Activated T-helper 2 cell treated with anti-CD3 and anti-CD28 coated beads, Interferon-gamma antibody, Interleukin-2, Interleukin-4, amounts not matched to agents 10 μg/mL and 5 μg/mL and 100 μg/mL, durations not matched to agents 14 hours and 24 hours and 36 hours (primary cell): ENCODE results near the gene ARHGEF3. TPM values are rescaled to one million over a fixed set of nuclear protein-coding genes. Genes with fewer than 3 reads are reported as not detected.
A peak's percentile ranks its signal among the peaks of the same experiment; 100 is the strongest.

Source experiments
- DNase-seq: peaks from one replicate; pipeline ENCODE4 v3.0.0; 2021; ENCODE audit warnings: low spot score
- H3K27ac Mint-ChIP-seq: one replicate; pipeline ENCODE4 v1.8.0; 2021; ENCODE audit warnings: mixed read lengths
- H3K27me3 Mint-ChIP-seq: one replicate; pipeline ENCODE4 v1.8.0; 2021; ENCODE audit warnings: low read depth, mixed read lengths
- H3K36me3 Mint-ChIP-seq: one replicate; pipeline ENCODE4 v1.8.0; 2021; ENCODE audit warnings: low read depth, mixed read lengths
- H3K4me1 Mint-ChIP-seq: one replicate; pipeline ENCODE4 v1.8.0; 2021; ENCODE audit warnings: low read depth, mixed read lengths
- H3K4me3 Mint-ChIP-seq: one replicate; pipeline ENCODE4 v1.8.0; 2021; ENCODE audit warnings: low read depth, mild to moderate bottlenecking, moderate library complexity, mixed read lengths
- H3K9me3 Mint-ChIP-seq: one replicate; pipeline ENCODE4 v1.8.0; 2021; ENCODE audit warnings: mixed read lengths
- intact Hi-C: fragments of 100-400 bp; cut with micrococcal nuclease; formaldehyde crosslinking; loops from one replicate; pipeline ENCODE4 v1.15.1; 2023
- total RNA-seq: library from RNA; stranded (reverse); gene quantifications from 2 replicates; pipeline ENCODE4 v1.2.3, GENCODE V29; 2022

ARHGEF3 gene, protein sequence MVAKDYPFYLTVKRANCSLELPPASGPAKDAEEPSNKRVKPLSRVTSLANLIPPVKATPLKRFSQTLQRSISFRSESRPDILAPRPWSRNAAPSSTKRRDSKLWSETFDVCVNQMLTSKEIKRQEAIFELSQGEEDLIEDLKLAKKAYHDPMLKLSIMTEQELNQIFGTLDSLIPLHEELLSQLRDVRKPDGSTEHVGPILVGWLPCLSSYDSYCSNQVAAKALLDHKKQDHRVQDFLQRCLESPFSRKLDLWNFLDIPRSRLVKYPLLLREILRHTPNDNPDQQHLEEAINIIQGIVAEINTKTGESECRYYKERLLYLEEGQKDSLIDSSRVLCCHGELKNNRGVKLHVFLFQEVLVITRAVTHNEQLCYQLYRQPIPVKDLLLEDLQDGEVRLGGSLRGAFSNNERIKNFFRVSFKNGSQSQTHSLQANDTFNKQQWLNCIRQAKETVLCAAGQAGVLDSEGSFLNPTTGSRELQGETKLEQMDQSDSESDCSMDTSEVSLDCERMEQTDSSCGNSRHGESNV
- total RNA-seq = 38.3 and 38.6 TPM in 2 replicates

DNA sequence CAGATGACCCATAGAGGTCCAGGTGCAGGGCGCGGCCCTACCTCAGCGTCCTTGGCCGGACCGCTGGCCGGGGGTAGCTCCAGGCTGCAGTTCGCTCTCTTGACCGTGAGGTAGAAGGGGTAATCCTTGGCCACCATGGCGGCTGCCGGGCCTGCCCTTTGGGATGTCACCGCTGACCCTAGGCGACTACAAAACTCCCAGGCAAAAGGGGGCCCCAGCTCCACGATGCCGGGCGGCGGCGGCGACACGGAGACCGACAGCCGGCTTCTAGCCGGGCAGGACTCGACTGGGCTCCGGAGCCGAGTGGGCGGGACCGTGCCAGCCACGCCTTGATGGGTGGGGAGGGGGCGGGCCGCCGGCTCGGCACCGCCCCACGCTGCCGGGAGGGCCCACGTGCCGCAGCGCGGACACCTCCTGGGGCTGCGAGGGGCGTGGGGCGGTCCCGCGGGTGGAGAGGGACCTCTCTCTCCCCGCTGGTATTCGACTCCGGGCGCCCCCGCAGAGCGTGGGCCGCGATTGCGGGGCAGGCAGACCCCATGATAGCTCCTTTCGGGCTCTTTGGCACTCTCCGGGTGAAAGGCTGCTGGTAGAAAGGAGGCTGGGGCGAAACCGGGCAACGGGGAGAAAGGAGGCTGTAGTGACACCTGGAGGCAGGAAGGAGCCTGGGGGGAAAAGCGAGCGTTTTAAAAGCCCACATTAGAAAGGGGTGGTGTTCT, at the start of gene ARHGEF3:
TSS of gene ARHGEF3 (minus strand) at position 288 of the 716 bp plus-strand sequence. CDS start at position 137, 151 bp downstream.
- intact Hi-C loops = loop anchor here (1.0 to 5.0 kb wide), 3 partner anchors 75 to 179 kb away; no protein-coding TSS in a partner anchor
- DNase-seq = peak; percentile 79
- Mint-ChIP-seq H3K27ac (peak within 1 kb of the TSS; percentile 85), H3K4me3 (peak within 1 kb of the TSS; percentile 95), H3K27me3 (no peaks in the 10 kb centered on the region), H3K9me3 (no peaks in the 10 kb centered on the region), H3K36me3 (peaks cover 18% of the 10 kb centered on the region), H3K4me1 (peaks cover 36% of the 10 kb centered on the region)

DNA sequence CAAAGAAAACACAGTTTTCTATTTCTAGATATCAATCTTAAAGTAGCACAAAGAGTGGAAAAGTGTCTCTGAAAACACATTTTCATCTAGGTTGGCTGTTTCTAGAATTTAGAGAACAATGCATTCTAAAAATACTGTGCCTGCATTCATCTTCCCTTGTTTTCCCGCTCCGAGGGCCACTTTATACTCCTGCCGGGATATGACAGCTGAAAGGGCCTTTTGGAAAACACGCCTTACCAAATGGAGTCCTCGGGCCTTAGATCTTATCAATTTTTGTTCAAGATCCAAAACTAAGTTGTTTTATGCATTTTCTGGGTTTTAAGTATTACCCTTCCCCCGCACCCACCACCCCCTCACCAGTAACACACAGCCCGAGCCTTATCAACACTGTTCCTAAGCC, 47.9 kb upstream of the ARHGEF3 start:
- H3K4me1 Mint-ChIP-seq = peaks cover 20% of the 10 kb centered on the region
- intact Hi-C loops = no loop called here
- no peaks in the 10 kb centered on the region for H3K27me3 Mint-ChIP-seq
- no peak overlapping the region for H3K27ac Mint-ChIP-seq
- DNase-seq = no peak
- H3K9me3 Mint-ChIP-seq = peaks cover 9% of the 10 kb centered on the region
- no peak overlapping the region for H3K4me3 Mint-ChIP-seq
- H3K36me3 Mint-ChIP-seq = peaks cover 21% of the 10 kb centered on the region

DNA sequence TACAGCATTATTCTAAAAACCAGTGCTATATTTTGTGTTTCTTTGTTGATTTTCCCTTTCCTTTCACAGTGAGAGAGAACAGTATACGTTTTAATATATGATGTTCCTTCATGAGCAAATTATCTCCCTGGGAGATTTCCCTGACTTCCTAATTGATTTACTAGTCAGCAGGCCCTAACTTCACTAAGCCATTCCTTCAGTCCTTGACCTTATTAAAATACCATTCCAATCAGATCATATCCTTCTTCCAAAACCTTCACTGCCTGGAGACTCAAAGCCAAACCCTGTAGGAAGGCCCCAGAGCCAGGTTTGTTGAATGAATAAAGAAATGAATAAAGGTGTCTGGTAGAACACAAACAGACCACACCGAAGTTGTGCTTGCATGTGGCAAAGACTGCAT, 43.8 kb upstream of the ARHGEF3 start:
- intact Hi-C loops = no loop called here
- Mint-ChIP-seq H3K27ac (no peak overlapping the region), H3K27me3 (no peaks in the 10 kb centered on the region), H3K4me3 (no peak overlapping the region), H3K36me3 (peaks cover 15% of the 10 kb centered on the region), H3K9me3 (peaks cover 9% of the 10 kb centered on the region), H3K4me1 (peaks cover 4% of the 10 kb centered on the region)
- DNase-seq = no peak

DNA sequence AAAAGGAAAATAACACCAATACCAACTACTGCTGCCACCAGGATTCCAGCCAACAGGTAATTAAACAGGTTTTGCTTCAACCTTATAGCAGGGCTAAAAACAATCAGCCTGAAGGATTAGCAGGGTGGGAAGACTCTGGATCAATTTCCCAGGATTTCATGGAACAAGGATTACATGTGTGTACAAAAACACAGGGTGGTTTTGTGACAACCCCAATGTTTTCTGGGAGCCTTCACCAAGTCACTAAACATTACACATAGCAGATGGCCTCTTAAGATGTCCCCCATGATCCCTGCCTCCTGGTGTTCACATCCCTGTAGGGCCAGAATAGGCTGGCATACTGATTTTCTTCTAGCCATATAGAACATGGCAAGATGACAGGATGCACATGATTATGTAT, 42.8 kb upstream of the ARHGEF3 start:
- H3K4me1 Mint-ChIP-seq = peaks cover 4% of the 10 kb centered on the region
- peaks cover 9% of the 10 kb centered on the region for H3K9me3 Mint-ChIP-seq
- DNase-seq = no peak
- intact Hi-C loops = no loop called here
- H3K36me3 Mint-ChIP-seq = peaks cover 15% of the 10 kb centered on the region
- H3K27ac Mint-ChIP-seq = no peak overlapping the region
- no peak overlapping the region for H3K4me3 Mint-ChIP-seq
- no peaks in the 10 kb centered on the region for H3K27me3 Mint-ChIP-seq

DNA sequence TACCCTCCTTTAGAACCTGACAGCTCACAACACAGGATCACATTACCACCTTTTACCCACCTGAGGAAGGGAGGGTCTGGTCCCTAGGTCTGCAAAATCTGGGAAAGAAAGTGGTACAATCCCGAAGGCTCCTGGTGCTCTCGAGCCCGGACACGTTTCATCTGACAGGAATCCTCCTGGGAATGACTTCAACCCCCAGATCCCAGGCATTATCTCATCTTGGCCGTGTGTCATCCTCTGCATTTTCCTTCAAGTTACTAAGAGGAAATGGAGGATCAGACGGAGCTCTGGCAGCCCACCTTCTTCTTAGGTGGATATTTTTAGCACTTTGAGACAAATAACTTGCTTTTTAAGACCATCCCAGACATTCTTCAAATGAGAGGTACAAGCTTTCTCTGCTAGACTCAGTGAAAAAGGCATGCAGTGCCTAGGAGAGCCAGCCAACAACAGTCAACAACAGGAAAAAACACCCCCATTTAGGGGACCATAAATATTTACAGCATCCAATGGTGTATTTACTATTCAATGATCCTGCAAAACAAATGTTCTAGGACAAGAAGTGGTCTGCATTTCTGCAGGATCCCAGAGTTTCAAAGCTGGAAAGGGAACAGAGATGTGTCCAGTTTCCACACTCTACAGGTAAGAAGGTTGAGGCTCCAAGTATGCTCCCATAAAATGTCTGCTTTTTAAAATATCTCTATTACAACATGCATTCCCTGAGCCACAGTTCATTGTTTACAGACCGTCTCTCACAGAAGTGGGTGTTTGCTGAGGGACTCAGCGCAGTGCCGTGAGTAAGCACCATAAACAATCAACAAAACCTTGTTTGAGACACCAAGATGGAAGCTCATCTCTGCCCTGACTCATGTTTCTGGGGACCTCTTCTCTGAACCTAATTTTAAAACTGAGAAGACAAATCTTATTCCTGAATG, 38.3 kb upstream of the ARHGEF3 start:
- Mint-ChIP-seq H3K4me3 (no peak overlapping the region), H3K9me3 (no peaks in the 10 kb centered on the region), H3K27me3 (no peaks in the 10 kb centered on the region), H3K4me1 (peaks cover 8% of the 10 kb centered on the region), H3K36me3 (peaks cover 17% of the 10 kb centered on the region), H3K27ac (no peak overlapping the region)
- intact Hi-C loops = no loop called here
- DNase-seq = no peak

DNA sequence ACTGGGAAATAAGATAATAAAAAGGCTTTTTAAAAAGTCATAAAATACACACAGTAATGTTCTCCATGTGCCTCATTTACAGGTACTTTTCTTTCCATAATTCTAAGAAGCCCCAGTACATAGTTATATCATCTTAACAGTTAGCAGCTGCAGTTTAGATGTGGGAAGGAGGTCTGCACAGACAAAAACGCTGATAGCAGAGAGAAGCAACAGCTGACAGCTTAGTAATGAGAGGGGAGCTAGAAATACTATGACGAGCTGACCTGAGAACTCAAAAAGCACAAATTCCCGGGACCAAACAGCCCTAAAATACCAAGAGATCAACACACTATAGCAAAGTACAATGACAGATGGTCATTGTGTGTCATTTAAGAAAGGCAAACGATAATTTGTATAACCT, 36.7 kb upstream of the ARHGEF3 start:
- no peak overlapping the region for H3K4me3 Mint-ChIP-seq
- no peak overlapping the region for H3K27ac Mint-ChIP-seq
- no peaks in the 10 kb centered on the region for H3K9me3 Mint-ChIP-seq
- H3K27me3 Mint-ChIP-seq = no peaks in the 10 kb centered on the region
- intact Hi-C loops = no loop called here
- DNase-seq = no peak
- peaks cover 13% of the 10 kb centered on the region for H3K36me3 Mint-ChIP-seq
- peaks cover 10% of the 10 kb centered on the region for H3K4me1 Mint-ChIP-seq

DNA sequence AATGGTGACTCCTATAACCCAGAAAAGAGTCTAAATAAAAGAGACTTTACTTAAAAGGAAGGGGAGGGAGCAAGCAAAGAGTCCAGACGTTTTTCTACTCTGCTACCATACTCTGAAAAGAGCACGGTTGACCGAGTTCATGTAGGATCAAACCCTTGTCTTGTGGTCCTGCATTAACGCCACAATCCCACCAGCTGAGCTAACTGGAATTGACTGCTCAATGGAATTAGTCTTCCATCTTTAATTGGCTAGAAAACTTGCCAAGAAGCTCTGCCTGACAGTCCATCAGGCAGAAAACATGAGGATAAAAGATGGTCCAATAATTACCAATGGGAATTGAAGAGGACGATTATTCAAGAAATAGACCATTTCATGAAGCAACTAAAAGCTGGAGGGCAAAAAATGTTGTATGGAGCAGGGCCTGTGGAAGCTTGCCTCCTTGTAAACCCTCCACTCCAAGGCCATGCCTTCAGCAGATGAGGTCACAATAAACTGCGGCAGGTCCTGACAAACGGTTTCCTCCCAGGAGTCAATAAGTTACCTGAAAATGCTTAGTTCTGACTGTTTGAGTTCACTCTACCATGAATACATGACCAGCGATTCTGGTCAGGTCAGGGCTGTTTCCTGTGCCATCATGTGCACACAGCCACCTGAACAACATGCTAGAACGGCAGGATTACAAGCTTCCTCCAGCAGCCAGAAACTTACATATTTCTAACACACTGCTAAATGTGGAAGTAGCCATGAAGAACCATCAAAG, 35.6 kb upstream of the ARHGEF3 start:
- no peaks in the 10 kb centered on the region for H3K27me3 Mint-ChIP-seq
- peaks cover 20% of the 10 kb centered on the region for H3K4me1 Mint-ChIP-seq
- H3K36me3 Mint-ChIP-seq = peaks cover 12% of the 10 kb centered on the region
- no peak overlapping the region for H3K4me3 Mint-ChIP-seq
- no peak for DNase-seq
- intact Hi-C loops = no loop called here
- no peaks in the 10 kb centered on the region for H3K9me3 Mint-ChIP-seq
- H3K27ac Mint-ChIP-seq = no peak overlapping the region

DNA sequence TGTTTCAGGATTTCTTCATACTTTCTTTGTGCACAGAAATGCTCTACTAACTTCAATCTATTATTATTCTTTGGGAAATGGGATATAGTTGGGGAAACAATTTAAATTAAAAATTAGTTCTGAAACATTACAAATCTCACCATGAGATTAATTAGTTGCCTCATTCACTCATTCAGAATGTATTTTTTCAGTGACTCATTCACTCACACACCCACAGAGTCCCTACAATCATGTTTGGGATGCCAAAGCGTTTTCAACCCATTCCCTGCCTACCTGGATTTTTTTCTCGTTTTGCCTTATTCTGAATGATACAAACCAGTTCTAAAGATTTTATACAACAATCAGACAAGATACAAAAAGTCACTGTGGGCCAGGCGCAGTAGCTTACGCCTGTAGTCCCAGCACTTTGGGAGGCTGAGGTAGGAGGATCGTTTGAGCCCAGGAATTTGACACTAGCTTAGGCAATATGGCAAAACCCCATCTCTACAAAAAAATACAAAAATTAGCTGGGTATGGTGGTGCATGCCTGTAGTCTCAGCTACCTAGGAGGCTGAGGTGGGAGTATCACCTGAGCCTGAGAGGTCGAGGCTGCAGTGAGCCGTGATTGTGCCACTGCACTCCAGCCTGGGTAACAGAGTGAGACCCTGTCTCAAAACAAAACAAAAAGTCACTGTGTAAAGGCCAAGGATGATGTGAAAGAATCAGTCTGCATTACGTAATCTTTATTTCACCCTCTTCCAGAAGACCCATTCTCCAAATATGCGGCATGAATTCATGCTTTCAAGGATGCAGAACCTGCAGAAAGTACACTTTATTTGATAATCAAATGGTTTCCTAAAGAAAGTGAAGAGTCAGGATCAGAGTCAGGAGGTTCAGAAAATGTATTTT, 34.8 kb upstream of the ARHGEF3 start:
- no peak for DNase-seq
- no peaks in the 10 kb centered on the region for H3K27me3 Mint-ChIP-seq
- peaks cover 12% of the 10 kb centered on the region for H3K36me3 Mint-ChIP-seq
- H3K27ac Mint-ChIP-seq = no peak overlapping the region
- peaks cover 20% of the 10 kb centered on the region for H3K4me1 Mint-ChIP-seq
- intact Hi-C loops = no loop called here
- no peaks in the 10 kb centered on the region for H3K9me3 Mint-ChIP-seq
- H3K4me3 Mint-ChIP-seq = no peak overlapping the region

DNA sequence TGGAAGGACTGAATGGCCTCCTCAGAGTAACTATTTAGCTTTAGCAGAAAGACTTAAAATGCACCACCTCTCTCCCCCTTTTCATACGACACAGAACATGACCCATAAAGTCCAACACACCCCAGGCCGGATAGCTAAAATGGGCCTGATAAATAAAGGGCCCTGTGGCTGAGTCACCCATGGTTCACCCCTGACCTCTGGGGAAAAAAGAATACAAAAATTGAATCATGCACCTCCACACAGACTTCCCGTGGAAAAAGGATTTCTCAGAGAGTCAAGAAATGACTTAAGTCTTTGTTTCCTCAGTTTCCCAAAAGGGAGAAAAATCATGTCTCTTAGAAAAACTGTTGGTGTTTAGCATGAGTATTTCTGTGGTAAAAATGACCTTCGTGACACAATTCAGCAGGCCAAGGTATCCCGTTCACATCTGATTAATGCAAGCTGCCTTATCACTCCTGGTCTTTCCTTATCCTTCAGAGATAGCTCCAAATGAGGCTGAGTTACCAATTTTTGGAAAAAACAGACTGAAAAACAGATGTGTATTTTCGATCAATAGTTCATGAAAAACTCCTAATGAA, 34.0 kb upstream of the ARHGEF3 start:
- no peak for DNase-seq
- Mint-ChIP-seq H3K27ac (no peak overlapping the region), H3K9me3 (no peaks in the 10 kb centered on the region), H3K36me3 (peaks cover 13% of the 10 kb centered on the region), H3K4me1 (peaks cover 20% of the 10 kb centered on the region), H3K4me3 (no peak overlapping the region), H3K27me3 (no peaks in the 10 kb centered on the region)
- intact Hi-C loops = no loop called here

DNA sequence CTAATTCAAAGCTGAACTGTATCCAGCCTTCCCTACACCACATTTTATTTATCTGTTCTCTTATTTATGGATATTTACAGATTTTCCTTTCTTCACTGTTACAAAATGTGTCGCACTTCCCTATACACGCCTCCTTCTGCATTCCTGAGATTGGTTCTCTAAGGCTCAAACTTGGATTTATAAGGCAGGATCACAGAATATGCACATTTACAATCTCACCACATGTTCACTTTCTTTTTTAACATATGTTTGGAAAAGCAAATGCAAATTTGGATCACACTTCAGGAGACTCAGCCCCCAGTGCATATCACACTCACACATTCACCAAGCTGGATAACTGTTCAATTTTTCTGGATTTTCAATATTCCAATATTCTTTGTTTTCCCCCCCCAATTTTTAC, 31.8 kb upstream of the ARHGEF3 start:
- Mint-ChIP-seq H3K4me3 (no peak overlapping the region), H3K27ac (no peak overlapping the region), H3K4me1 (peaks cover 19% of the 10 kb centered on the region), H3K36me3 (peaks cover 13% of the 10 kb centered on the region), H3K9me3 (no peaks in the 10 kb centered on the region), H3K27me3 (no peaks in the 10 kb centered on the region)
- DNase-seq = no peak
- intact Hi-C loops = no loop called here

DNA sequence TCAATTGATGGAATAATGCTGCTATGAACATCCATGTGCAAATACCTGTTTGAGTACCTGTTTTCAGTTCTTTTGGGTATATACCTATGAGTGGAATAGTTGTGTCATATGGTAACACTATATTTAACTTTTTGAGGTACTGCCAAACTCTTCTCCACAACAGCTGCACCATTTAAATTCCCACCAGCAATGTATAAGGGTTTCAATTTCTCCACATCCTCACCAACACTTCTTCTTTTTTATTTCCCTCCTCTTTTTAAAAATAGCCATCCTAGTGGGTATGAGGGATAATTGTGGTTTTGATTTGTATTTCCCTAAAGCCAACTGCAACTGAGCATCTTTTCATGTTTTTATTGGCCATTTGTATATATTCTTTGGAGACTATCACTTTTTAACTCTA, 31.3 kb upstream of the ARHGEF3 start:
- Mint-ChIP-seq H3K4me1 (peaks cover 16% of the 10 kb centered on the region), H3K36me3 (peaks cover 11% of the 10 kb centered on the region), H3K27me3 (no peaks in the 10 kb centered on the region), H3K9me3 (no peaks in the 10 kb centered on the region), H3K4me3 (no peak overlapping the region), H3K27ac (no peak overlapping the region)
- intact Hi-C loops = no loop called here
- no peak for DNase-seq
